Stimulated activated CD4-positive, alpha-beta T cell treated with anti-CD3 and anti-CD28 coated beads, Interleukin-12 subunit alpha, Interleukin-12 subunit beta, amount 100 ng/mL, for 4 hours (primary cell): ENCODE results near the gene RAB7B.

Source experiments
- DNase-seq: peaks from one replicate; pipeline ENCODE4 v3.0.0-alpha.2; 2020

Gene RAB7B

GRCh38 chr1:205993068-205993467 lies 10.1 kb downstream of the RAB7B start:
- no peak for DNase-seq

DNA sequence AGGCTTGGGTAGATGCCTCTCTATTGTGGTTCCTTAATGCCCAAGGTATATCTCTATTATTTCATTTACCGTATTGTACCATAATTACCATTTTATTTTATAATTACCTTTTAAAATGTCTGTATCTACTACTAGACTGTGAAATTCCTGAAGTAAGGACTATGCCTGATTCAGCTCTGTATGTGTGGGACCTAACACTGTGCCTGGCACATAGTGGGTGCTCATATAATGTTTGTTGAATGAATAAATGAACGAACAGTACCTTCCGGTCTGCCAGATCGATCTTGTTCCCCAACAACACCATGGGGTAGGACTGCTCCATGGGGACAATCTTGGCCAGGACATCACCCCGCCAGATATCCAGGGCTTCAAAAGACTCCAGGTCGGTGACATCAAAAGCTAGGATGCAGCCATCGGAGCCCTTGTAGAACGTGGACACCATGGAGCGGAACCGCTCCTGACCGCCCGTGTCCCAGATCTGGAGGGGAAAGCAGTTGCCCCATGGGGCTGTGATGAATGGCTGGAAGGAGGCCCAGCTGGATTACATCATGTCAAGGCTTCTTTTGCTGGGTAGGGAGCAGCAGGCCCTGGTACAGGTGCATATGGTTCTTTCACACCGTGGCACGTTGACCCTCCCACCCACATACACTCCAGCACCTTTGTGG lies 10.8 kb downstream of the RAB7B start:
- DNase-seq = no peak

DNA sequence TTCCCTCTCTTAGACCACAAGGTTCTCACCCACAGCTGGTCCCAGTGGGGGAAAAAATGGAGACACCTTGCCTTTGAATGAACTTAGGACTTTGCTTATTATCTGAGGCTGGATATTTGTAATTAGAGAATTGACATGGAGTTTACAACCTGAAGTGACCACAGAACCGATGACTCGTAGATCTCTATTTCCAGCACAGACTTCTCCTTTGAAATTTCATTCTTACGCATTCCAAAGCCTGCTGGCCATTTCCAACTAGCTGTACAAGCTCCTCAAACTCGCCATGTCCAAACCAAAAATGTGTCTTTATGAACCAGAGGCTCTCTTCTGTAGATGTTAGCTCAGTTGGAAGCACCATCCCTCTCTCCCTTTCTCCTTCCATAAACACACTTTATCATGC lies 12.0 kb downstream of the RAB7B start:
- DNase-seq = no peak

DNA sequence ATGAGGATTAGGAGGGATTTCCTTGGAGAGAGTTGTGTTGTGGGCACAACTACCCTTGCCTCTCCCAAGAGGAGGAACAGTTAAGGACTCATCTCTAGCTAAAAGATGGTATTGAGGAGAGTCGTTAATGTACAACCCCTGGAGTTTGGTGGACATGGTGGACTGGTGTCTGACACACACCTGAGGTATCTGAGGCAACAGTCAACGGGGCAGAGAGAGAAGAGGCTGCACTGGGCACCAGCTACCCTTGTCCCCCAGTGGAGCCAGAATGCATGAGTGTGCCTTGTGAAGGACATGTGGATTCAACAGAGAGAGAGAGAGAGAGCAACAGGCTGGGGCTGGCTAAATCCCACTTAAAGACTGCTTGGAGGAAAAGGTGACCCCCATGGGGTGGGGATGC lies 13.0 kb downstream of the RAB7B start:
- DNase-seq = no peak

DNA sequence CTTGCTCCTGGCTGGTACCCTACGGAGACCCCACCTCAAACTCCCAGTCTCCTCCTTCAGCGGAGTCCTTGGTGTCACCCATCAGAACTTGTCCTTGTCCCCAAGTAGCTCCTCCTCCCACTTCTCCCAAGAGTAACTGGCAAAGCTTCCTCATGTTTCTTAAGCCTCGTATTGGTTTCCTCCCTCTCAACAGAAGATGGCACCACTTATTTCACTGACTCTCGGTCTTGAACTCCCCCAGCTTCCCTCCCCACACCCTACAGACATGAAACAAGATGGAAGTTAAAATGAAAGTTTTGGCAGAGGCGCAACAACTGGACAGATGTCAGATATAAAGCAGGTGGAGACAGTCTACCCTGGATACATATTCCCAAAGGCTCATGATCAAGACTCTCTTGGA lies 13.4 kb downstream of the RAB7B start:
- no peak for DNase-seq

DNA sequence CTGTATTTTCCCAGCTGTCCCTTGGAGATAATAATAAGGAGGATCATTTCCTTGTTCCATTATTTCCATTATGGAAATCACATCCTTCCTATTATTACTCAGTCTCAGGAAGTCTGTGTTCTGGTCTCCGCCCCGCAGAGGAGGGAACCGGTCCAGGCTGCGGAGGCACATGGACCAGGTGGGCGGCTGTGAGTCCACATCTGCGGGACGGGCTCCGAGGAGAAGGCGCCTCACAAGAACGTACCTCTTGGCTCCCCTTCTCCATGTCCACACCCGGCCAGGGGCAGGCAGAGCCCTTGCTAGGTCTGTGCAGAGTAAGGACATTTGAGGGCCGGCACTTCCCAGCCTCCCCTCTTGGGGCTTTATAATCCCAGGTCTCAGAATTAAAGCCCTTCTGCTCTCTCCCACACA lies 14.6 kb downstream of the RAB7B start:
- no peak for DNase-seq

DNA sequence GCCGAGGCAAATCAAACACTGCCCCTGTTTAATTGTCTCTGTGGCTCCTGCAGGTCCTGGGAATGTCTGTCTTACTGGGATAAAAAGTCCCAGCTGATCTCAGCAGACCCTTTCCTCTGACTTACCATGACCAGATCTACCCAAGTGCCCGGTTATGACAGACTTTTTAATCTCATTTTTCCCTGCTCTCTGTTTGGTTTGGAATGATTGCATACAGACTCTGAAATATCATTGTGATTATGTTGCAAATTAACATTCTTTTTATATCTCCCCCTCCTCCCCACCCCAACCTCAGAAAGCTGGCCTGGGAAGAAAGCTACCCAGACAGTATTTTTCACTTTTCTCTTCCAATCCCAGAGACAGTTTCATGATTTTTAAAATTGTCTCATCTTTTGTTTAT lies 16.3 kb downstream of the RAB7B start:
- DNase-seq = no peak

DNA sequence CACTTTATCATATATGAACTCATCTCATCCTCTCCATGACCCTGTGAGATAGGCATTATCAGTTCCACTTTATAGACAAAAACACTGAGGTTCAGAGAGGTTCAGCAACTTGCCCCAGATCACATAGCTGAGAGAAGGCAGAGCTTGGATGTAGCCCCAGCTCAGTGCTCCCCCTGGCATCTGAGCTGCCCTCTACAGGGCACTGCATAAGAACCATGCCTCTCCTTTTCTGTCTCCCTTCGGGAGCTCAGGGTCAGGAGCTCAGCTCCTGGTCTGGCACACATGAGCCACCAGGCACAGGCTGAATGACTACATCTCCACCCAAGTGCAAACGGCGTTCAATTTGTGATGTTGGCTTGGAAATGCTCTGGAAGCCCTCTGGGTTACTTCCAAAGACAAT lies 16.9 kb downstream of the RAB7B start:
- DNase-seq = no peak

- no peak for DNase-seq
Observed at GRCh38 chr1:205985330-205986005, 17.7 kb downstream of the RAB7B start.

GRCh38 chr1:205983925-205984725 lies 19.1 kb downstream of the RAB7B start:
- DNase-seq = peak; percentile 11

- no peak for DNase-seq
Observed at GRCh38 chr1:205981257-205981656, 21.9 kb downstream of the RAB7B start.

- DNase-seq = no peak
Observed at GRCh38 chr1:205980237-205980870, 22.8 kb downstream of the RAB7B start.

DNA sequence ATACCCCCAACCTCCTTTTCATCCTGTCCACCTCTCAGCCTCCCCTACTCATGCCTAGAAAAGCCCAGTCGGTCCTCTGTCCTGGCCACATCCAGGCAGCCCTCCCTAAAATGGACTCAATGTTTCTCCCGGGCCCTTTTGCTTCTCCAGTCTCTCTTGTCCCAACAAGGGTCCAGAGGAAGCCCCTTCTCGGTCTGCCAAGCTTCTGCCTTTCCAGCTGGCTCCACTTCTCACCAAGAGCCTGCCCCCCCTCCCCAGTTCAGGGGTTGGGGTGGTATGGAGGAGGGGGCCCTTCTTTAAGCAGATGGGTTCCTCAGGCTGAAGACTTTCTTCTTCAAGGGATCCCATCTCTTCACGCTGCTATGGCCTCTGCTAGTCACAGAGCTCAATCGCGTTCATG lies 23.9 kb downstream of the RAB7B start:
- DNase-seq = no peak

DNA sequence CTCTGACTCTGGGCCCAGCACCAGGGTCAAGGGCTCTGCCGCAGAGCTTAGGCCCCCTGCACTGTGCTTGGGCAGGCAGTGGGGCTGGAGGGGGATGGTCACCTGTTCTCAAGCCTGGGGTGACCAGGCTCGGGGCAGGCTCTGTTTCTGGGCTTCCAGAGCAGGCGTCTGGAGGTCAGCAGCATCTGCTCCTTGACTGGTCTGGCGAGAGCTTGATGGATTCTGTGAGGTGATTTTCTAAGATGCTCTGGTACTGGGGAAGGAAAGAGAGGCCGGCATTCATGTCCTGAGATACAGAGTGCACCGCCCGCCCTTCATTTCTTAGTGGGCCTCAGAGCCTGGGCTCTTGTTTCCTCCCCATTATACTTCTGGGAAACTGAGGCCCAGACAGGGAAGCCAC lies 24.5 kb downstream of the RAB7B start:
- no peak for DNase-seq

DNA sequence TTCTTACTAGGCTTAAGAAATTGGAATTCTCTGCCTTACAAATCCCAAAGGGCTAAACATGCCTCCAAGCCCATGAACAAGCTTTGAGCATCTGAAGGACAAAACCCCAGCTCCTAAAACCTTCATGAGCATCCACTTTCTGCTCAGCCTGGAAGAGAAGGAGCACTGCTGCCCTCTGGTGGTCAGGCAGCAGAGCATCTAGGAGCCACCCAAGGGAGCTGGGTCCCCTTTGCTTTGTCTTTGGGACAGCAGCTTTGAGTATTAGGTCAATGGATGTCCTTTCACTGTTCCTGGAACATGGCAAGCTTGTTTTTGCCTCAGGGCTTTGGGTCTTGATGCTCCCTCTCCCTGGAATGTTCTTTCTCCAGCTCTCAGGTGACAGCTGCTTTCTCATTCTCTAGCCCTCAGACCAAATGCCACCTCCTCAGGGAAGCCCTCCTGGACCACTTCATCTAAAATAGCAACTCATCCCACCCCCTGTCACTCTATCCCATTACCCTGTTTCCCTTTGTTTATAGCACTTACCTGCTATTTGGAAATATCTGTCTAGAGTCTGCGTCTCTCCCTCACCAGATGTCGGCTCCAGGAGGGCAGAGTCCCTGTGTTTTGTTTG lies 25.7 kb downstream of the RAB7B start:
- peak; percentile 77 for DNase-seq

GRCh38 chr1:205976708-205977401 lies 26.3 kb downstream of the RAB7B start:
- no peak for DNase-seq

- DNase-seq = no peak
Observed at GRCh38 chr1:205976036-205976435, 27.2 kb downstream of the RAB7B start.

DNA sequence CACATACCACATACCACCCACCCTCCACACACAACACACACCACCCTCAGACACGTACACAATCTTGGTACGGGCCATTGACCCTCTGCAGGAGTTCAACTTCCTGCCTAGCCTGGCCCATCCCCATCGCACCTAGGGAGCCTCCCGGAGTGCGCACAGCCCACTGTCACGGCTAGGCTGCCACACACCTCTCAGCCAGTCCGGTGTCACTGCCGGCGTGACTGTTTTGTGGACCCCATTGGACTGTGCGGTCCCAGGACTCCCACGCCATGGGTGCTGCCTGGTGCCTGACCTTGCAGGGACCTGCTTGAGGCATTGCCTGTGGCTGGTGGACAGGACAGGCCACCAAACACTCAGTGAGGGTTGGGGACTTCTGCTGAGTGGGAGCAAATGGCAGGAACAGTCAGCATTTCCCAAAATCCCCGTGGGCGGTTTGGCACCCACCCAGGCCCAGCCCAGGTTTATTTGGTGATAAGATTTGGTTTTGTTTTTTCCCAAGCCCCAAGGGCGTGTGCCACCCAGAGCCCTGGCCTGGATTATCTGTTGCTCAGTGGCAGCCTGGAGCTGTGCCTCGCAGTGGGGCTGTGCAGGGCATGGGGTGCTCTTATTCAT lies 27.7 kb downstream of the RAB7B start:
- no peak for DNase-seq

- DNase-seq = no peak
Observed at GRCh38 chr1:205974712-205975111, 28.5 kb downstream of the RAB7B start.

GRCh38 chr1:205973377-205974232 lies 29.6 kb downstream of the RAB7B start:
- no peak for DNase-seq
